HUES48 (cell line): Measurements from ENCODE around the gene SECTM1.

Experiments
- H3K27ac ChIP-seq: one replicate; pipeline ENCODE4 v1.7.0; 2013; ENCODE audit warnings: low read depth, low read length, inconsistent platforms
- H3K27me3 ChIP-seq: 2 replicates; pipeline ENCODE4 v1.6.1; 2013; ENCODE audit warnings: mild to moderate bottlenecking, low read length; ENCODE audit not compliant: control insufficient read depth, insufficient read depth
- H3K36me3 ChIP-seq: 2 replicates; pipeline ENCODE4 v1.6.1; 2013; ENCODE audit warnings: low read length; ENCODE audit not compliant: control insufficient read depth, insufficient read depth
- H3K4me1 ChIP-seq: 2 replicates; pipeline ENCODE4 v1.6.1; 2013; ENCODE audit warnings: mild to moderate bottlenecking, low read length; ENCODE audit not compliant: control insufficient read depth, insufficient read depth
- H3K4me3 ChIP-seq: 2 replicates; pipeline ENCODE4 v1.5.1; 2013; ENCODE audit warnings: mild to moderate bottlenecking, low read depth, low read length
- H3K9ac ChIP-seq: 2 replicates; pipeline ENCODE4 v1.6.1; 2013; ENCODE audit warnings: mild to moderate bottlenecking, low read depth, low read length, moderate library complexity
- H3K9me3 ChIP-seq: 2 replicates; pipeline ENCODE4 v1.6.1; 2013; ENCODE audit warnings: low read length; ENCODE audit not compliant: control insufficient read depth, insufficient read depth

The SECTM1 gene

DNA sequence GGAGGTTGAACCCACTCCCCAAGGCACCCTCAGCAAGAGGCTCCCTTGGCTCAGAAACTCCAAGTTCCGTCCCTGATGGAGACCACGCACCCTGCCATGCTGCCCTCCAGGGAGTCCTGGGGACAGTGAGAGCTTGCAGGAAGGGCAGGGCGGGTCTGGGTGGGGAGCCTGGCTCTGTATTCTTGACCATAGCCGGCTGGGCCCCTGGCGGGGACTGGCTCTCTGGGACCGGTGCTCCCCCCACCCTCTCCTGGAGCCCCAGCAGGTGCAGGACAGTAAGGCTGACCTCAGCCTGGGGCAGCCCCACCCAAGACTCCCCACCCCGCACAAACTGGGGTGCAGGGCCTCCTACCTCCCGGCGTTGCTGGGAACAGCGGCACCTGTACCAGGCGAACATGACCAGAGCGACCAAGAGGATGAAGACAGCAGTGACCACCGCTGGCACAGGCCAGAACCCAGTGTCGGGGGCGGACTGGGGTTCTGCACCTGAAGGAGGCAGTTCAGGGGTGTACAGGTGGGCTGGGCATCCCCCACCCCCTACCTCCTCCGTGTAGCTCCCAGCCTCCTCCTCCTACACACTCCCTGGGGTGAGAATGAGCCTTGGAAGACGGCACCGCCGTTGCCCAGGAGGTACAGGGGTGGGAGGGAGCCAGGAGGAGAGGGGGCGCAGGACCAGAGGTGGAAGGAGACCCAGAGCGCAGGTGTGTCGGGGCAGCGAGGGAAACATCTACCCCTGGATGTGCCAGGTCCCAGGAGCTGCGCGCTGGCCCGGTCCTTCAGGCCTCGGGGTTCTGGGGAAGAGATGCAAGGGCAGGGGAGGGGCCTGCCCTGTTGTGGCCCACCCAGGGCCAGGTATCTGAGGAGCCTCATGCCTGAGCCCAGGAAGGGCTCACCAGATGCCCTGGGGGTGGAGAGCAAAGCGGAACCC lies 10.8 kb downstream of the SECTM1 start:
- no peaks in the 10 kb centered on the region; the same call in 1 of the 2 replicates for H3K27me3 ChIP-seq

DNA sequence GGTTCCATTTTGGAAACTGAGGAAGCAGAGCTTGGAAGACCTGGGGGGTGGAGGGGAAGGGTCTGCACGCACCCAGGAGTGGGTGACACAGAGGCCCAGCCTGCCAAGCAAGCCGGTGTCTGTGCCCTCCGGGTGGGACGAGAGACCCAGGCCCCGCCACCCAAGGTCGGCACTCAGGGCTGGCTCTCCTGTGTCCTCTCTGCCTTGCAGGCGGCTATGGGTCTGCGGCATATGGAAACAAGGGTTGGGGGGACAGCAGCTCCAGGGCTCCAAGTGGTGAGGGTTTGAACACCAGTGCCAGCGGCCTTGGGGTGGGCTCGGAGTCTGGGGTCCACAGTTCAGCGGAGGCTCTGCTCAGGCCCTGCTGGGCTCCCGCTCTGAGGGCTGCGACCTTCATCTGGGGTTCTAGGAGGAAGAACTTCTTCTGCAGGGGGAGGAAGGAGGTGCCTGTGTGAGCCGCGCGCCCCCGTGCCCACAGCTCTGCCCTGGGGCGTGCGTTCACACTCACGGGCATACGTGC lies 11.6 kb downstream of the SECTM1 start:
- H3K36me3 ChIP-seq = no peaks in the 10 kb centered on the region
- no peaks in the 10 kb centered on the region for H3K27me3 ChIP-seq
- H3K9me3 ChIP-seq = no peaks in the 10 kb centered on the region
- no peak overlapping the region for H3K4me3 ChIP-seq
- no peak overlapping the region for H3K9ac ChIP-seq
- 0 out of 2 replicates have a peak, but pooled peaks cover 4% of the 10 kb centered on the region for H3K4me1 ChIP-seq
- H3K27ac ChIP-seq = no peak overlapping the region

More for the DNA sequence above, 10.8 kb downstream of the SECTM1 start:
- Histone ChIP-seq H3K9ac (no peak overlapping the region), H3K9me3 (no peaks in the 10 kb centered on the region), H3K27ac (no peak overlapping the region), H3K4me3 (no peak overlapping the region), H3K36me3 (no peaks in the 10 kb centered on the region), H3K4me1 (peaks cover 4% of the 10 kb centered on the region; the same call in 1 of the 2 replicates)

DNA sequence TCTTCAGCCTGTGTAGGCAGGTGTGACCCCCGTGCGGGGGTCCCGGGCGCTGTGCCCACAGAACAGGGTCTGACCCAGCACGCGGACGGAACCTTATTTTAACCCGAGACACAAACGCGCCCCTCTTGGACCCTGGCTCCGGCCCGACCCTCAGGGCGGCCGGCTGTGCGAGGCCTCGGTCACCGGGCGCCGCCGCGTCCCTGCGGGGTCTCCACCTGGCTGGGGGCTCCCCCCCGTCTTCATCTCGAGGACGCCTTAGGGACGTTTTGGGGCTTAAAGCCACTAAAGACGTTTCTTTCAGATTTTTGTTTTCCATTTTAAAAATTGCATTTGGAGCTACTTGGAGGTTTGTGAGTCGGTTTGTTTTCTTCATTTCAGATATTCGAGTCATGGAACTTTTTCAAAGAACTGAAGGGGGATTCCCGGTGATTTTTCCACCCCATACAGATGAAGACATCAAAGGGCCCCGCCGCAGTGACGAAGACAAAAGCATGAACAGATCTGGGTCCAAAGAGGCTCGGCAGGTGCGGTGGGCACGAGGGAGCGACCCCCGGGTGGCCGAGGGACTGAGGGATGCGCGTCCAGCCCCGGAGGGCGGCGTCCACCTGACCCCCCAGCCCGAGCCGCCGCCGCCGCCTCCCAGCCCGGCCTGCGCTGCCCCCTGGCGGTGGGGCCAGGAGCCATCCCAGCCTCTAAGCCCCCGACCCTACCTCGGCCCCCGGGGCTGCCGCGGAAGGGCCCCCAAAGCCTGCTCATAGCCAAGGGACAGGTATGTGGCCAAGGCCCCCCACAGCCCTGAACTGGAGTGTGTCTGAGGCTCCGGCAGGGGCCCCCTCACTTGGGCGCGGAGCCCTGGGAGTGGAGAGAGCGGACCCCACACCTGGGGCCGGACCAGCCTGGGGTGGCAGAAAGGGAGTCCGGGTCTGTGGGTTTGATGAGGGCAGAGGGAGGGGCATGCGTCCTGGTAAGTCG lies 12.3 kb downstream of the SECTM1 start:
- no peak overlapping the region for H3K27ac ChIP-seq

DNA sequence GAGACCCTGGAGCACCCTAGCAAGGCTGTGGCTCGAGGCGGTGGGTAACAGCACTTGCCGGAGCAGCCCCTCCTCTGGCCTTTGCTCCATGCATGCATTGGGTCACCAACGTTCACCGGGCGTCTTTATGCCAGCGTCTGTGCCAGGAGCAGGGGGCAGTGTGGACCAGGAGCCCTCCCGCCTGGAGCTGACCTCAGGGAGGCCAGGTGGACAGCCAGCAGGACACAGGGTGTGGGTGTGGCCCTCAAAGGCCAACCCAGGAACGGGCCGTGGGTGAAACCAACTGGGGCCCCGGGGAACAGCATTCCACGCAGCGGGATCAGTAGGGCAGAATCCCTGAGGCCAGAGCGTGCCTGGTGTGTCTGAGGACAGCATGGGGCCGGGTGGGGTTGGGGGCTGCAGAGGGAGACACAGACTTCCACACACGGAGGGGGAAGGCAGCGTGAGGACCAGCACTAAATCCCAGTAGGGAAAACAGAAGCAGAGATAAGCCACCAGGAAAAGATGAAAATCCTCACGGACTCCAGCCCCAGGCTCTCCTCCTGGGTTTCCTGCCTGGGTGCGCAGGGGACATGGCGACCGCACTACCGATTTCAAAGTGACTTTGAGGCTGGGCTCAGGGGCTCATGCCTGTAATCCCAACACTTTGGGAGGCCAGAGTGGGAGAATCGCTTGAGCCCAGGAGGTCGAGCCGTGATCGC lies 13.3 kb downstream of the SECTM1 start:
- Histone ChIP-seq H3K27me3 (no peaks in the 10 kb centered on the region), H3K4me1 (0 out of 2 replicates have a peak, but pooled peaks cover 4% of the 10 kb centered on the region), H3K27ac (no peak overlapping the region), H3K9ac (no peak overlapping the region), H3K36me3 (no peaks in the 10 kb centered on the region), H3K9me3 (no peaks in the 10 kb centered on the region), H3K4me3 (no peak overlapping the region)

More for the DNA sequence above, 12.3 kb downstream of the SECTM1 start:
- Histone ChIP-seq H3K4me1 (0 out of 2 replicates have a peak, but pooled peaks cover 4% of the 10 kb centered on the region), H3K9ac (no peak overlapping the region), H3K27me3 (no peaks in the 10 kb centered on the region), H3K36me3 (no peaks in the 10 kb centered on the region), H3K4me3 (no peak overlapping the region), H3K9me3 (no peaks in the 10 kb centered on the region)

DNA sequence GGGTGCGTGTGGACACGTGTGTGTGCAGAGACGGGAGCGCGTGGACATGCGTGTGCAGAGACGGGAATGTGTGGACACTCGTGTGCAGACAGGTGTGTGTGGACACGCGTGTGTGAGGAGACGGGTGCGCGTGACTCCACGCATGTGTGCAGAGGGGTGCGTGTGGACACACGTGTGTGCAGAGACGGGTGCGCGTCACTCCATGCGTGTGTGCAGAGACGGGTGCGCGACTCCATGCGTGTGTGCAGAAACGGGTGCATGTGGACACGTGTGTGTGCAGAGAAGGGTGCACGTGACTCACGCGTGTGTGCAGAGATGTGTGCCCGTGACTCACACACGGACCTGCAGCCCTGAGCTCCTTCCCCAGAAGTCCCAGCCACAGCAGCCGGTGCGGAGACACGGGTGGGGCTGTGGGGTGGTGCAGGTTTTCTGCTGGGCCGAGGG lies 13.9 kb downstream of the SECTM1 start:
- 0 out of 2 replicates have a peak, but pooled peaks cover 4% of the 10 kb centered on the region for H3K4me1 ChIP-seq
- no peaks in the 10 kb centered on the region for H3K27me3 ChIP-seq

DNA sequence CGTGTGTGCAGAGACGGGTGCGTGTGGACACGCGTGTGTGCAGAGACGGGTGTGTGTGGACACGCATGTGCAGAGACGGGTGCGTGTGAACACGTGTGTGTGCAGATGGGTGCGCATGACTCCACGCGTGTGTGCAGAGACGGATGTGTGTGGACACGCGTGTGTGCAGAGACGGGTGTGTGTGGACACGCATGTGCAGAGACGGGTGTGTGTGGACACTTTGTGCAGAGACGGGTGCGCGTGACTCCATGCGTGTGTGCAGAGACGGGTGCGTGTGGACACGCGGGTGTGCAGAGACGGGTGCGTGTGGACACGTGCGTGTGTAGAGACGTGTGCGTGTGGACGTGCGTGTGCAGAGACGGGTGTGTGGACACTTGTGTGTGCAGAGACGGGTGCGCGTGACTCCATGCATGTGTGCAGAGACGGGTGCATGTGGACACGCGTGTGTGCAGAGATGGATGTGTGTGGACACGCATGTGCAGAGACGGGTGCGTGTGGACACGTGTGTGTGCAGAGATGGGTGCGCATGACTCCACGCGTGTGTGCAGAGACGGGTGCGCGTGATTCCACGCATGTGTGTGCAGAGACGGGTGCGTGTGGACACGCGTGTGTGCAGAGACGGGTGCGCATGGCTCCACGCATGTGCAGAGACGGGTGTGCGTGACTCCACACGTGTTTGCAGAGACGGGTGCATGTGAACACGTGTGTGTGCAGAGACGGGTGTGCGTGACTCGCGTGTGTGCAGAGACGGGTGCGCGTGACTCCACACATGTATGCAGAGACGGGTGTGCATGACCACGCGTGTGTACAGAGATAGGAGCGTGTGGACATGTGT lies 14.6 kb downstream of the SECTM1 start:
- Histone ChIP-seq H3K9ac (no peak overlapping the region), H3K9me3 (no peaks in the 10 kb centered on the region), H3K4me1 (0 out of 2 replicates have a peak, but pooled peaks cover 4% of the 10 kb centered on the region), H3K4me3 (no peak overlapping the region), H3K36me3 (no peaks in the 10 kb centered on the region), H3K27me3 (no peaks in the 10 kb centered on the region), H3K27ac (no peak overlapping the region)

More for the DNA sequence above, 13.9 kb downstream of the SECTM1 start:
- Histone ChIP-seq H3K9ac (no peak overlapping the region), H3K27ac (no peak overlapping the region), H3K4me3 (no peak overlapping the region), H3K36me3 (no peaks in the 10 kb centered on the region), H3K9me3 (no peaks in the 10 kb centered on the region)

DNA sequence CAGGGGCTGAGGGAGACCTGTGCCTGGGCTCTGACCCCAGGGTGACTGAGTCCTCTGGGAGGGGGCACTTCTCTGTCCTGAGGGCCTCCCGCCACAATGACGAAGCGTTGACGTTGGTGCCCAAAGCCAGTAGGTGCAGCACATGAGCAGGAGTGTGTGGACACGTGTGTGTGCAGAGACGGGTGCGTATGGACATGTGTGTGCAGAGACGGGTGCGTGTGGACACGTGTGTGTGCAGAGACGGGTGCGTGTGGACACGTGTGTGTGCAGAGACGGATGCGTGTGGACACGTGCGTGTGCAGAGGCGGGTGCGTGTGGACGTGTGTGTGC lies 15.4 kb downstream of the SECTM1 start:
- no peak overlapping the region for H3K4me3 ChIP-seq
- no peaks in the 10 kb centered on the region for H3K9me3 ChIP-seq
- H3K4me1 ChIP-seq = 0 out of 2 replicates have a peak, but pooled peaks cover 4% of the 10 kb centered on the region
- no peak overlapping the region for H3K9ac ChIP-seq
- H3K27me3 ChIP-seq = no peaks in the 10 kb centered on the region
- no peak overlapping the region for H3K27ac ChIP-seq
- no peaks in the 10 kb centered on the region for H3K36me3 ChIP-seq

DNA sequence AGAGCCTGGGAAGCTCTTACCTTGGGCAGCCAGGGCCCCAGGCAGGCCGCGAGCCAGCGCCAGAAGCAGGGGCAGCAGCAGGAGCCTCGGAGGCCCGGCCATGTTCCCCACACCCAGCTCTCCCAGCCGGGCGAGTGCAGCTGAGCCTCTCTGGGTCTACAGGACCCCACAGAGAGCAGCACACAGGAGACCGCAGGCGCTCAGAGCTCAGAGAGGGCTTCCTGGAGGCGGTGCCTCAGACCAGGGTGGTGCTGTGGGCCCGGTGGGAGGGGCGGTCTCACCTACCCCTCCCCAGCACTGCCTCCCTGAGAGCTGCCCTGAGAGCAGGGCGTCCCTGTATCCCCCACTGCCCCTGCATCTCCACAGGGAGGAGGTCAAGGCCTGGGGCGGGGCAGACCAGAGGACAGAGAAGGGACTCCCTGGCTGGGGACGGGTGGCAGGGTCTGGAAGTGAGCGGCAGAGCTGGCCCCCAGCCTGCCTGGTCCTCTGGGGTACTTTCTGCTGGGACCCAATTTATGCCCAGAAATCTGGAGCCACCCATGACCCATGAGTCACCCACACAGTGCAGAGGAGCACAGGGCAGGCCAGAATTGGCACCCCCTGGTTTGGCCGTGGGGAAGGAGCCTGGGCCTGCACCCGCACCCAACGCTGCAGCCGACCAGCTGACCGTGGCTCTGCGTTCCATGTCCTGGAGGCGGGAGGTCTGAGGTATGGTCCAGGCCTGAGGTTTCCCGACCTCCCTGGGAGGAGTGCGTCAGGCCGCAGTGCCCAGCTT lies 16.0 kb downstream of the SECTM1 start, which contains the start of gene CD7:
Gene CD7 (minus strand): TSS at position 215 of the 775 bp plus-strand sequence. CDS start 113 bp downstream, at position 102.
- Histone ChIP-seq H3K9me3 (no peaks in the 10 kb centered on the region), H3K4me3 (no peak within 1 kb of the TSS), H3K36me3 (no peaks in the 10 kb centered on the region), H3K27ac (no peak within 1 kb of the TSS), H3K27me3 (no peaks in the 10 kb centered on the region), H3K4me1 (0 out of 2 replicates have a peak, but pooled peaks cover 4% of the 10 kb centered on the region), H3K9ac (no peak within 1 kb of the TSS)
